HEK293 (cell line): ENCODE results near the gene EFCAB6.
A peak's percentile ranks its signal among the peaks of the same experiment; 100 is the strongest.

ENCODE experiments used
- CTCF ChIA-PET: fragments of 350-600 bp; formaldehyde crosslinking; extraction: SDS; loops from one replicate; lab custom pipeline; 2021; ENCODE audit warnings: antibody characterized with exemption; lab: Yijun Ruan, JAX
- POLR2A ChIA-PET: fragments of 300-600 bp; formaldehyde crosslinking; extraction: SDS; loops from one replicate; lab custom pipeline; 2020; ENCODE audit warnings: antibody characterized with exemption, inconsistent platforms; lab: Yijun Ruan, JAX
- H3K27ac ChIP-seq: fragments of 200-500 bp; sonication (Bioruptor generic); 2 replicates; pipeline ENCODE4 v1.5.1; 2014; ENCODE audit warnings: low read depth, low read length, control low read depth, inconsistent platforms; ENCODE audit errors: extremely low read depth
- H3K36me3 ChIP-seq, 2 experiments: fragments of 200-500 bp in 1 of 2; sonication (Bioruptor generic) in 1 of 2; 1 replicate in 1 of 2; 2 replicates in 1 of 2; pipeline ENCODE4 v1.5.1; 2014 to 2017; ENCODE audit warnings: inconsistent platforms in 2 of 2, low read length in 2 of 2; ENCODE audit not compliant: control insufficient read depth in 2 of 2, insufficient read depth in 1 of 2
- H3K4me1 ChIP-seq: fragments of 200-500 bp; sonication (Bioruptor generic); 2 replicates; pipeline ENCODE4 v1.5.1; 2014; ENCODE audit warnings: mild to moderate bottlenecking, low read length, inconsistent platforms; ENCODE audit not compliant: control insufficient read depth, insufficient read depth
- H3K4me3 ChIP-seq: 2 replicates; pipeline ENCODE4 v1.5.1; 2011; ENCODE audit warnings: low read depth, mild to moderate bottlenecking, control low read depth, low read length, moderate library complexity
- H3K9me3 ChIP-seq: fragments of 200-500 bp; sonication (Bioruptor generic); 2 replicates; pipeline ENCODE4 v1.5.1; 2014; ENCODE audit warnings: low read depth, low read length, inconsistent platforms; ENCODE audit not compliant: control insufficient read depth, insufficient read depth
- EGR2 ChIP-seq: fragments of 450-650 bp; formaldehyde crosslinking; IDR thresholded peaks from 2 replicates; pipeline ENCODE4 v1.5.1; 2016; ENCODE audit warnings: low read depth, missing biosample characterization, missing genetic modification characterization
- FEZF1 ChIP-seq: fragments of 450-650 bp; formaldehyde crosslinking; IDR thresholded peaks from 2 replicates; pipeline ENCODE4 v1.5.1; 2016; ENCODE audit warnings: missing biosample characterization, missing genetic modification characterization
- HOXC10 ChIP-seq: sonication (generic); formaldehyde crosslinking; IDR thresholded peaks from 2 replicates; pipeline ENCODE4 v1.8.1; 2023; ENCODE audit warnings: mild to moderate bottlenecking, missing genetic modification reagents
- INSM2 ChIP-seq: fragments of 450-650 bp; formaldehyde crosslinking; IDR thresholded peaks from 2 replicates; pipeline ENCODE4 v1.5.1; 2016; ENCODE audit warnings: missing biosample characterization, missing genetic modification characterization
- SCRT1 ChIP-seq: fragments of 450-650 bp; formaldehyde crosslinking; IDR thresholded peaks from 2 replicates; pipeline ENCODE4 v1.5.1; 2016; ENCODE audit warnings: missing biosample characterization, missing genetic modification characterization, borderline replicate concordance
- SETDB1 ChIP-seq: IDR thresholded peaks from one replicate; pipeline ENCODE4 v1.6.1; 2017; ENCODE audit warnings: mild to moderate bottlenecking, low read length, moderate library complexity, mixed read lengths; ENCODE audit not compliant: insufficient read length
- SP7 ChIP-seq: fragments of 450-650 bp; formaldehyde crosslinking; IDR thresholded peaks from 2 replicates; pipeline ENCODE4 v1.5.1; 2016; ENCODE audit warnings: missing biosample characterization, missing genetic modification characterization
- TSHZ1 ChIP-seq: fragments of 450-650 bp; formaldehyde crosslinking; IDR thresholded peaks from 2 replicates; pipeline ENCODE4 v1.5.1; 2016; ENCODE audit warnings: missing biosample characterization, missing genetic modification characterization, borderline replicate concordance
- ZBTB1 ChIP-seq: fragments of 450-650 bp; formaldehyde crosslinking; IDR thresholded peaks from 2 replicates; pipeline ENCODE4 v1.5.1; 2016; ENCODE audit warnings: missing biosample characterization, missing genetic modification characterization
- ZBTB48 ChIP-seq: fragments of 450-650 bp; formaldehyde crosslinking; IDR thresholded peaks from 2 replicates; pipeline ENCODE4 v1.5.1; 2016; ENCODE audit warnings: missing biosample characterization, missing genetic modification characterization
- ZBTB7A ChIP-seq: fragments of 450-650 bp; formaldehyde crosslinking; IDR thresholded peaks from 2 replicates; pipeline ENCODE4 v1.5.1; 2016; ENCODE audit warnings: low read depth, missing biosample characterization, missing genetic modification characterization
- ZFP69B ChIP-seq: fragments of 450-650 bp; formaldehyde crosslinking; IDR thresholded peaks from 2 replicates; pipeline ENCODE4 v1.5.1; 2016; ENCODE audit warnings: missing biosample characterization, missing genetic modification characterization
- ZNF10 ChIP-seq: fragments of 450-650 bp; formaldehyde crosslinking; IDR thresholded peaks from 2 replicates; pipeline ENCODE4 v1.5.1; 2017; ENCODE audit warnings: missing biosample characterization, missing genetic modification characterization
- ZNF114 ChIP-seq: fragments of 450-650 bp; formaldehyde crosslinking; IDR thresholded peaks from 2 replicates; pipeline ENCODE4 v1.5.0; 2017; ENCODE audit warnings: missing biosample characterization, missing genetic modification characterization
- ZNF133 ChIP-seq: fragments of 450-650 bp; formaldehyde crosslinking; IDR thresholded peaks from 2 replicates; pipeline ENCODE4 v1.5.1; 2016; ENCODE audit warnings: missing biosample characterization, missing genetic modification characterization
- ZNF138 ChIP-seq: fragments of 450-650 bp; formaldehyde crosslinking; IDR thresholded peaks from 2 replicates; pipeline ENCODE4 v1.5.1; 2016; ENCODE audit warnings: missing biosample characterization, missing genetic modification characterization, borderline replicate concordance
- ZNF146 ChIP-seq: fragments of 450-650 bp; formaldehyde crosslinking; IDR thresholded peaks from 2 replicates; pipeline ENCODE4 v1.5.1; 2016; ENCODE audit warnings: missing biosample characterization, missing genetic modification characterization
- ZNF157 ChIP-seq: fragments of 450-650 bp; formaldehyde crosslinking; IDR thresholded peaks from 2 replicates; pipeline ENCODE4 v1.5.1; 2016; ENCODE audit warnings: missing biosample characterization, missing genetic modification characterization
- ZNF214 ChIP-seq: fragments of 450-650 bp; formaldehyde crosslinking; IDR thresholded peaks from 2 replicates; pipeline ENCODE4 v1.5.1; 2017; ENCODE audit warnings: missing biosample characterization, mild to moderate bottlenecking, missing genetic modification characterization, borderline replicate concordance
- ZNF274 ChIP-seq, 2 experiments: fragments of 200-500 bp in 1 of 2; fragments of 450-650 bp in 1 of 2; sonication (Bioruptor generic) in 1 of 2; formaldehyde crosslinking in 1 of 2; IDR thresholded peaks; 2 replicates each; pipeline versions ENCODE4 v1.5.1 to v1.6.1; 2014 to 2016; ENCODE audit warnings: borderline replicate concordance in 1 of 2, inconsistent platforms in 1 of 2, low read length in 1 of 2, missing biosample characterization in 1 of 2, missing genetic modification characterization in 1 of 2
- ZNF398 ChIP-seq: fragments of 450-650 bp; formaldehyde crosslinking; IDR thresholded peaks from 2 replicates; pipeline ENCODE4 v1.5.1; 2017; ENCODE audit warnings: missing biosample characterization, missing genetic modification characterization
- ZNF404 ChIP-seq: fragments of 450-650 bp; formaldehyde crosslinking; IDR thresholded peaks from 2 replicates; pipeline ENCODE4 v1.5.1; 2017; ENCODE audit warnings: missing biosample characterization, missing genetic modification characterization
- ZNF416 ChIP-seq: fragments of 450-650 bp; formaldehyde crosslinking; IDR thresholded peaks from 2 replicates; pipeline ENCODE4 v1.5.1; 2016; ENCODE audit warnings: missing biosample characterization, missing genetic modification characterization
- ZNF610 ChIP-seq: fragments of 450-650 bp; formaldehyde crosslinking; IDR thresholded peaks from 2 replicates; pipeline ENCODE4 v1.5.1; 2016; ENCODE audit warnings: missing biosample characterization, missing genetic modification characterization, borderline replicate concordance
- ZNF629 ChIP-seq: fragments of 450-650 bp; formaldehyde crosslinking; IDR thresholded peaks from 2 replicates; pipeline ENCODE4 v1.5.1; 2017; ENCODE audit warnings: missing biosample characterization, missing genetic modification characterization
- ZNF791 ChIP-seq: fragments of 450-650 bp; formaldehyde crosslinking; IDR thresholded peaks from 2 replicates; pipeline ENCODE4 v1.5.1; 2016; ENCODE audit warnings: missing biosample characterization, missing genetic modification characterization
- ZSCAN30 ChIP-seq: fragments of 450-650 bp; IDR thresholded peaks from 2 replicates; pipeline ENCODE4 v1.5.1; 2018; ENCODE audit warnings: missing biosample characterization, mild to moderate bottlenecking, missing genetic modification characterization, moderate library complexity
- ZXDB ChIP-seq: fragments of 450-650 bp; formaldehyde crosslinking; IDR thresholded peaks from 2 replicates; pipeline ENCODE4 v1.5.1; 2016; ENCODE audit warnings: missing biosample characterization, missing genetic modification characterization

EFCAB6 gene

GRCh38 chr22:43546186-43546585 lies 265.9 kb downstream of the EFCAB6 start (continued):
- no peak for TF ChIP-seq ZNF133

- POLR2A ChIA-PET: no interaction called here
- Histone ChIP-seq H3K9me3 (no peaks in the 10 kb centered on the region), H3K36me3 (no peaks in the 10 kb centered on the region), H3K4me3 (no peak overlapping the region), H3K4me1 (no peaks in the 10 kb centered on the region)
- CTCF ChIA-PET: interaction anchor here (0.6 kb wide), 1 partner anchor 13 kb away, joined by 3 read pairs; no protein-coding TSS in a partner anchor
- no peak for TF ChIP-seq ZNF146 (tag by site-specific recombination)
- TF ChIP-seq ZBTB7A: no peak
- TF ChIP-seq ZFP69B (tag by site-specific recombination): no peak
- TF ChIP-seq FEZF1 (tag by site-specific recombination): no peak
- TF ChIP-seq ZNF157 (tag by site-specific recombination): no peak
- TF ChIP-seq ZNF214: no peak
- TF ChIP-seq ZNF629 (tag by site-specific recombination): no peak
- TF ChIP-seq ZNF416: no peak
- TF ChIP-seq ZSCAN30 (tag by site-specific recombination): no peak
- TF ChIP-seq ZXDB (tag by site-specific recombination): no peak
- TF ChIP-seq ZNF138: no peak
- no peak for TF ChIP-seq HOXC10
- no peak for TF ChIP-seq ZNF791 (tag by site-specific recombination)
- TF ChIP-seq, all 188 proteins: peak for 0
- H3K27ac ChIP-seq: no peak overlapping the region
These were observed 267.8 kb downstream of the EFCAB6 start for GRCh38 chr22:43544289-43544673.

- H3K4me1 ChIP-seq: no peaks in the 10 kb centered on the region
- POLR2A ChIA-PET: no interaction called here
- CTCF ChIA-PET: interaction anchor here (0.6 kb wide), 1 partner anchor 14 kb away, joined by 3 read pairs; no protein-coding TSS in a partner anchor
- H3K36me3 ChIP-seq: no peaks in the 10 kb centered on the region
- no peaks in the 10 kb centered on the region for H3K9me3 ChIP-seq
- H3K27ac ChIP-seq: no peak overlapping the region
- no peak overlapping the region for H3K4me3 ChIP-seq
- TF ChIP-seq ZBTB7A (no peak), ZNF114 (tag by site-specific recombination) (no peak), SETDB1 (no peak), ZNF274 (IDR thresholded peaks at IDR 0.05; ENCODE audit: low read length) (no peak), ZNF274 (tag by site-specific recombination; IDR thresholded peaks at IDR 0.05; ENCODE audit: borderline replicate concordance) (no peak), ZSCAN30 (tag by site-specific recombination) (no peak), ZNF404 (no peak), TSHZ1 (tag by site-specific recombination) (no peak), SP7 (tag by site-specific recombination) (no peak), ZNF610 (tag by site-specific recombination) (no peak), SCRT1 (no peak), ZBTB1 (tag by site-specific recombination) (no peak), ZNF398 (tag by site-specific recombination) (peak; percentile 48), ZBTB48 (no peak), EGR2 (tag by site-specific recombination) (peak; percentile 96), ZNF10 (tag by site-specific recombination) (no peak), INSM2 (tag by site-specific recombination) (no peak)
These were observed 268.4 kb downstream of the EFCAB6 start for GRCh38 chr22:43543522-43544288.
